HFF-Myc (cell line): ENCODE measurements around the gene ELOA.

ENCODE experiments used
- DNase-seq: peaks from one replicate; pipeline ENCODE4 v3.0.0-alpha.2; 2011; ENCODE audit warnings: low read depth; ENCODE audit errors: extremely low read depth
- H3K4me3 ChIP-seq: replicated peaks from 2 replicates; pipeline ENCODE4 v1.5.1; 2011; ENCODE audit warnings: low read depth, mild to moderate bottlenecking, control low read depth, low read length
- TF ChIP-seq, protein P1 (sequence below): IDR thresholded peaks from 2 replicates; pipeline ENCODE4 v1.5.1; 2012; ENCODE audit warnings: mild to moderate bottlenecking, low read depth, low read length, control low read depth; ENCODE audit errors: missing control alignments

ELOA gene

DNA sequence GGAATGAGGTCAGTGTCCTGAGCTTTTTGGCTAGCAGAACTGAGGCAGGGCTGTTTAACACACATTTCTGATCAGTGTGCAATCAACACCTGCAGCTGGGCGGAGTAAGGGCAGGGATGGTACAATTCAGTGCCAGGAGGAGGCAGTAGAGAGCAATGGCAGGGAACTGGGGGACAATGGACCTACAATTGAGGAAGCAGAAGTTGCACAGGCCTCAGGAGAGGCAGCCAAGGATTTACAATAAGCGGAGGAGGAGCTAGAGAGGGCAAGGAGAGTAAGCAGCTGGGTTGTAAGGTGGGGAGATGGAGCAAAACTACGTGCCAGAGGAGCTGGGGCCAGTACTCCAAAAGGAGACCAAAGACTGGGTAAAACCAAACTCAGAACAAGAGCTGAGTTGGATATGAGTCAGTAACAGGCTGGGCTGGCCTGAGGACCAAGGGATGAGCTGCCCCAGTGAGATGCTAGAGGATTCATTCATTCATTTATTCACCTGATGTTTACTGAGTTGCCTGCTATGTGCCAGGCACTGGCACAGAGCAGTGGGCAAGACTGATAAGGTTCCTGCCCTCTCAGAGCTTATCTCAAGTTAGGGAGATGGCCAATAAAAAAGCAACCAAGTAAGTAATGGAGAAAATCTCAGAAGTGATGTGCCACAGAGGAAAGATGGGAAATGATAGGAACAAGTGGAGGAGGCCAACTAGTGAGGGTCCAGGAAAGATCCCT, 67.7 kb downstream of the ELOA start:
- DNase-seq = no peak
- no peak overlapping the region for H3K4me3 ChIP-seq
- TF ChIP-seq, protein P1, sequence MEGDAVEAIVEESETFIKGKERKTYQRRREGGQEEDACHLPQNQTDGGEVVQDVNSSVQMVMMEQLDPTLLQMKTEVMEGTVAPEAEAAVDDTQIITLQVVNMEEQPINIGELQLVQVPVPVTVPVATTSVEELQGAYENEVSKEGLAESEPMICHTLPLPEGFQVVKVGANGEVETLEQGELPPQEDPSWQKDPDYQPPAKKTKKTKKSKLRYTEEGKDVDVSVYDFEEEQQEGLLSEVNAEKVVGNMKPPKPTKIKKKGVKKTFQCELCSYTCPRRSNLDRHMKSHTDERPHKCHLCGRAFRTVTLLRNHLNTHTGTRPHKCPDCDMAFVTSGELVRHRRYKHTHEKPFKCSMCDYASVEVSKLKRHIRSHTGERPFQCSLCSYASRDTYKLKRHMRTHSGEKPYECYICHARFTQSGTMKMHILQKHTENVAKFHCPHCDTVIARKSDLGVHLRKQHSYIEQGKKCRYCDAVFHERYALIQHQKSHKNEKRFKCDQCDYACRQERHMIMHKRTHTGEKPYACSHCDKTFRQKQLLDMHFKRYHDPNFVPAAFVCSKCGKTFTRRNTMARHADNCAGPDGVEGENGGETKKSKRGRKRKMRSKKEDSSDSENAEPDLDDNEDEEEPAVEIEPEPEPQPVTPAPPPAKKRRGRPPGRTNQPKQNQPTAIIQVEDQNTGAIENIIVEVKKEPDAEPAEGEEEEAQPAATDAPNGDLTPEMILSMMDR = peak; percentile 65
